AG04450 (cell line): ENCODE measurements around the gene CERT1. TPM values are rescaled to one million over a fixed set of nuclear protein-coding genes. Genes with fewer than 3 reads are reported as not detected.
"Not testable (repeated sequence)": the region's sequence is repeated elsewhere in the genome, so short reads cannot be mapped to it uniquely, and the experiment has no call there.

Experiments used
- CTCF ChIA-PET: fragments of 300-600, 350-600 bp; formaldehyde crosslinking; extraction: SDS; loops from one replicate; lab custom pipeline; 2022; ENCODE audit warnings: antibody characterized with exemption, inconsistent platforms; lab: Charles Lee
- POLR2A ChIA-PET: fragments of 350-600 bp; formaldehyde crosslinking; extraction: SDS; loops from one replicate; lab custom pipeline; 2021; ENCODE audit warnings: antibody characterized with exemption, inconsistent platforms; lab: Yijun Ruan, JAX
- DNase-seq: peaks from one replicate; pipeline ENCODE4 v3.0.0-alpha.2; 2011; ENCODE audit warnings: low read depth, low spot score
- H3K27ac ChIP-seq: one replicate; pipeline ENCODE4 v1.5.1; 2012; ENCODE audit warnings: low read depth, low read length, control low read depth
- H3K27me3 ChIP-seq: one replicate; pipeline ENCODE4 v1.6.0; 2012; ENCODE audit warnings: low read length; ENCODE audit not compliant: control insufficient read depth, insufficient read depth
- H3K4me3 ChIP-seq: 2 replicates; pipeline ENCODE4 v1.5.1; 2011; ENCODE audit warnings: mild to moderate bottlenecking, low read depth, low read length, control low read depth
- H3K9me3 ChIP-seq: 2 replicates; pipeline ENCODE4 v1.5.1; 2012; ENCODE audit warnings: low read length; ENCODE audit not compliant: control insufficient read depth, insufficient read depth
- polyA plus RNA-seq: library from polyadenylated mRNA; depleted of rRNA; stranded (reverse); fragments of >200 nt; gene quantifications from 2 replicates; pipeline ENCODE4 v1.2.3, GENCODE V29; 2011
- TF ChIP-seq, protein P1 (sequence below): IDR thresholded peaks from 2 replicates; pipeline ENCODE4 v1.5.1; 2011; ENCODE audit warnings: low read depth, low read length, control low read depth, inconsistent platforms

Gene CERT1
- polyA plus RNA-seq, 1 experiment, result 17.1 TPM

DNA sequence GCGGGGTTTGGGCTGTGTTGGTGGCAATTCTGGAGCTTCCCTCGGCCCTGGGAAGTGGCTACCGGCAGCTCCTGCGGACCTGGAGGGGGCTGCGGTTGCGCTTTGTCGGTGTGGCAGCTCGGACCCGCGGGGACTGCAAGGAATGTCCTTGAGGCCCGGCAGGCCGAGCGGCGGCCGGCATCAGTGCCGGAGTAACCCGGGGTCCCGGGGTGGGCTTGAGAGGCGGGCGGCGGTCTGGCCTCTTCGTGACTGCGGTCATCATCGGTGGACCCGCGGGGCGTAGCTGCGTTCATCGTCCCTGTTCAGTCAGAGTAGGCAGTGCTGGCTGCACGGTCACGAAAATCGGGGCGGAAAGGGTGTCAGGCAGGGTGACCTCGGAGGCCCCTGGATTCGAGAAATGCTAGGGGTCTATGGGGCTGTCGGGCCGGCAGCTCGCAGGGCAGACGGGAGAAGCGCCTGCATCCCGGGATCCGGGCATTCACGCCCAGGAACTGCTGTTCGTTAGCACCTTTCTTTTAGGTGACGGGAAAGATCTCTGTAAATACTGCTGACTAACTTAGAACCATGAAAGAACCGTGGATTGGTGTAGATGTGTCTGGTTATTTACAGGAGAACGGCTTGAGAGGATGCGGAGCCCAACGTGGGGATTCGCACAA, 173.9 kb downstream of the CERT1 start:
- POLR2A ChIA-PET, result interaction anchor here (0.7 to 1.7 kb wide), 7 partner anchors 17 to 571 kb away, joined by 3 to 9 read pairs (median 4); partner anchors contain the start of genes ANKRD31, GFM2, NSA2 and POC5

GRCh38 chr5:75336615-75337336, 174.7 kb downstream of the CERT1 start, which contains the start of gene HMGCR:
Gene HMGCR (plus strand): TSS chr5:75337220. CDS start chr5:75342606, 5,386 bp downstream.
- peak; percentile 98 for DNase-seq
- TF ChIP-seq, protein P1, sequence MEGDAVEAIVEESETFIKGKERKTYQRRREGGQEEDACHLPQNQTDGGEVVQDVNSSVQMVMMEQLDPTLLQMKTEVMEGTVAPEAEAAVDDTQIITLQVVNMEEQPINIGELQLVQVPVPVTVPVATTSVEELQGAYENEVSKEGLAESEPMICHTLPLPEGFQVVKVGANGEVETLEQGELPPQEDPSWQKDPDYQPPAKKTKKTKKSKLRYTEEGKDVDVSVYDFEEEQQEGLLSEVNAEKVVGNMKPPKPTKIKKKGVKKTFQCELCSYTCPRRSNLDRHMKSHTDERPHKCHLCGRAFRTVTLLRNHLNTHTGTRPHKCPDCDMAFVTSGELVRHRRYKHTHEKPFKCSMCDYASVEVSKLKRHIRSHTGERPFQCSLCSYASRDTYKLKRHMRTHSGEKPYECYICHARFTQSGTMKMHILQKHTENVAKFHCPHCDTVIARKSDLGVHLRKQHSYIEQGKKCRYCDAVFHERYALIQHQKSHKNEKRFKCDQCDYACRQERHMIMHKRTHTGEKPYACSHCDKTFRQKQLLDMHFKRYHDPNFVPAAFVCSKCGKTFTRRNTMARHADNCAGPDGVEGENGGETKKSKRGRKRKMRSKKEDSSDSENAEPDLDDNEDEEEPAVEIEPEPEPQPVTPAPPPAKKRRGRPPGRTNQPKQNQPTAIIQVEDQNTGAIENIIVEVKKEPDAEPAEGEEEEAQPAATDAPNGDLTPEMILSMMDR, result no peak
- Histone ChIP-seq H3K4me3 (peak within 1 kb of the TSS; percentile 91), H3K27me3 (no peaks in the 10 kb centered on the region), H3K27ac (peak within 1 kb of the TSS; percentile 84), H3K9me3 (no peaks in the 10 kb centered on the region; the same call in 1 of the 2 replicates)
- ChIA-PET CTCF (interaction anchor here (0.7 to 1.8 kb wide), 7 partner anchors 12 to 288 kb away, joined by 3 to 11 read pairs (median 3); partner anchors contain the start of genes ANKRD31, CERT1 and POLK), POLR2A (interaction anchor here (0.7 to 1.7 kb wide), 9 partner anchors 13 to 570 kb away, joined by 3 to 9 read pairs (median 4); partner anchors contain the start of genes ANKRD31, GFM2, NSA2 and POC5)

More for the DNA sequence above, 173.9 kb downstream of the CERT1 start:
- Histone ChIP-seq H3K4me3 (peak overlapping the region; percentile 91), H3K9me3 (no peaks in the 10 kb centered on the region; the same call in 1 of the 2 replicates), H3K27me3 (no peaks in the 10 kb centered on the region), H3K27ac (peak overlapping the region; percentile 62)
- TF ChIP-seq, protein P1, result no peak
- CTCF ChIA-PET, result interaction anchor here (0.7 to 1.8 kb wide), 7 partner anchors 11 to 288 kb away, joined by 3 to 11 read pairs (median 3); partner anchors contain the start of genes ANKRD31, CERT1 and POLK
- no peak for DNase-seq

DNA sequence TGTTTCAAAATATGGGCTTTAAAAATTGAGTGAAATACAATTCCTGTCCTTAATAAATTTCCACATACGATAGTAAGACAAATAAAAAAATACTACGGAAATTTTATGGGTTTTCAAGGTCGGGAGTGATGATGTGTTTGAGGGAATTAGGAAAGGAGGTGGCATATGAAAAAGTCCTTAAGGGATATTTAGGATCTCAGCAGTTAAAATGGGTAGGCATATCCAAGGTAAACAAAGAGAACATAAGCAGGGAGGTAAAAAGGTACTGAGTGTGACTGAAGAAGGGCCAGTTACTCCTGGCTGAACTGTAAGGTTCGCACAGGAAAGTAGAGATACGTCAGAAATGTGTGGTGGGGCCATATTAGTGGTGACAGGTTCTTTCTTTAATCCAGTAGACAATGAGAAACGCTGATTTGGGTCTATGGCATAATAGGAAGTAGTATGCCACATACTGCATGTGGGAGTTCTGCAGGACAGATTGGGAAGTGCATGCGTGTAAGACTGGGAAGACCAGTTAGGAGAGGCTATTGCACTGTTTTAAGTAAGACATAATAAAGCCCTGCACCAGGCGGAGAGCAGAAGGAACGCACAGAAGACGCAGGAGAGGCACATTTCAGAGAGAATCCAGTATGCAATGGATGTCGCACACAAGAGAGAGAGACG, 175.3 kb downstream of the CERT1 start:
- no peaks in the 10 kb centered on the region for H3K27me3 ChIP-seq
- H3K4me3 ChIP-seq, result peak overlapping the region; percentile 84
- H3K27ac ChIP-seq, result peak overlapping the region; percentile 84
- TF ChIP-seq, protein P1, result peak; percentile 62
- ChIA-PET POLR2A (interaction anchor here (0.7 to 1.7 kb wide), 8 partner anchors 12 to 569 kb away, joined by 3 to 9 read pairs (median 4); partner anchors contain the start of genes ANKRD31, GFM2, NSA2 and POC5), CTCF (interaction anchor here (1.1 to 1.8 kb wide), 4 partner anchors 15 to 287 kb away, joined by 3 to 11 read pairs (median 5); partner anchors contain the start of gene ANKRD31)
- no peaks in the 10 kb centered on the region; the same call in 1 of the 2 replicates for H3K9me3 ChIP-seq
- DNase-seq, result peak; percentile 50

- Histone ChIP-seq H3K4me3 (no peak overlapping the region), H3K27me3 (no peaks in the 10 kb centered on the region), H3K9me3 (no peaks in the 10 kb centered on the region; the same call in 1 of the 2 replicates), H3K27ac (no peak overlapping the region)
- CTCF ChIA-PET, result no interaction called here
- POLR2A ChIA-PET, result no interaction called here
- no peak for DNase-seq
- TF ChIP-seq, protein P1, result no peak
Observed at GRCh38 chr5:75335486-75335885, 175.9 kb downstream of the CERT1 start.

DNA sequence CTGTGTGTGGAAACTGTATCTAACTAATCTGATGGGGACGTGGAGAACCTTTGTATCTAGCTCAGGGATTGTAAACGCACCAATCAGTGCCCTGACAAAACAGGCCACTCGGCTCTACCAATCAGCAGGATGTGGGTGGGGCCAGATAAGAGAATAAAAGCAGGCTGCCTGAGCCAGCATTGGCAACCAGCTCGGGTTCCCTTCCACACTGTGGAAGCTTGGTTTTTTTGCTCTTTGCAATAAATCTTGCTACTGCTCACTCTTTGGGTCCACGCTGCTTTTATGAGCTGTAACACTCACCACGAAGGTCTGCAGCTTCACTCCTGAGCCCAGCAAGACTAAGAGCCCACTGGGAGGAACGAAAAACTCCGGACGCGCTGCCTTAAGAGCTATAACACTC, 177.0 kb downstream of the CERT1 start:
- H3K27ac ChIP-seq, POLR2A ChIA-PET, H3K9me3 ChIP-seq, DNase-seq, CTCF ChIA-PET, H3K27me3 ChIP-seq, H3K4me3 ChIP-seq: not testable (repeated sequence)

GRCh38 chr5:75333759-75334158, 177.7 kb downstream of the CERT1 start:
- H3K9me3 ChIP-seq, POLR2A ChIA-PET, H3K27ac ChIP-seq, H3K27me3 ChIP-seq, CTCF ChIA-PET, H3K4me3 ChIP-seq, DNase-seq: not testable (repeated sequence)
